ENCODE results near the gene DDX49.
"Not testable (repeated sequence)": the region's sequence is repeated elsewhere in the genome, so short reads cannot be mapped to it uniquely, and the experiment has no call there.

Gene DDX49

GRCh38 chr19:18900700-18901481, 18.6 kb upstream of the DDX49 start:
- peaks cover 6% of the 10 kb centered on the region for H3K4me1 Mint-ChIP-seq (ENCODE audit: low read depth)
- no peak overlapping the region for H3K4me3 Mint-ChIP-seq
- H3K36me3 Mint-ChIP-seq (ENCODE audit: low read depth): peaks cover 82% of the 10 kb centered on the region
- intact Hi-C loops (cut with micrococcal nuclease): no loop called here
- H3K9me3 Mint-ChIP-seq: no peaks in the 10 kb centered on the region
- H3K27me3 Mint-ChIP-seq: peaks cover 19% of the 10 kb centered on the region
- H3K27ac Mint-ChIP-seq: no peak overlapping the region

- H3K27ac Mint-ChIP-seq: no peak overlapping the region
Observed at GRCh38 chr19:18901491-18901890, 18.0 kb upstream of the DDX49 start.

GRCh38 chr19:18902519-18902918, 17.0 kb upstream of the DDX49 start:
- peaks cover 95% of the 10 kb centered on the region for H3K36me3 Mint-ChIP-seq (ENCODE audit: low read depth)
- H3K27ac Mint-ChIP-seq; H3K9me3 Mint-ChIP-seq; H3K4me1 Mint-ChIP-seq (ENCODE audit: low read depth); H3K4me3 Mint-ChIP-seq; H3K27me3 Mint-ChIP-seq; intact Hi-C loops (cut with micrococcal nuclease): not testable (repeated sequence)

More at GRCh38 chr19:18901491-18901890, 18.0 kb upstream of the DDX49 start:
- Mint-ChIP-seq H3K9me3 (no peaks in the 10 kb centered on the region), H3K4me1 (ENCODE audit: low read depth) (peaks cover 3% of the 10 kb centered on the region), H3K36me3 (ENCODE audit: low read depth) (peaks cover 88% of the 10 kb centered on the region), H3K4me3 (no peak overlapping the region), H3K27me3 (peaks cover 17% of the 10 kb centered on the region)
- intact Hi-C loops (cut with micrococcal nuclease): no loop called here

- H3K27me3 Mint-ChIP-seq: no peaks in the 10 kb centered on the region
- H3K36me3 Mint-ChIP-seq (ENCODE audit: low read depth): peaks cover 97% of the 10 kb centered on the region
- H3K4me3 Mint-ChIP-seq: no peak overlapping the region
- H3K27ac Mint-ChIP-seq: no peak overlapping the region
- intact Hi-C loops (cut with micrococcal nuclease): no loop called here
- H3K9me3 Mint-ChIP-seq: no peaks in the 10 kb centered on the region
- no peaks in the 10 kb centered on the region for H3K4me1 Mint-ChIP-seq (ENCODE audit: low read depth)
Observed at GRCh38 chr19:18903156-18904037, 16.1 kb upstream of the DDX49 start.

GRCh38 chr19:18904334-18905057, 15.0 kb upstream of the DDX49 start:
- Mint-ChIP-seq H3K36me3 (ENCODE audit: low read depth) (peaks cover 97% of the 10 kb centered on the region), H3K27me3 (no peaks in the 10 kb centered on the region), H3K27ac (no peak overlapping the region), H3K9me3 (no peaks in the 10 kb centered on the region), H3K4me3 (no peak overlapping the region), H3K4me1 (ENCODE audit: low read depth) (no peaks in the 10 kb centered on the region)
- intact Hi-C loops (cut with micrococcal nuclease): no loop called here

- H3K9me3 Mint-ChIP-seq: no peaks in the 10 kb centered on the region
- intact Hi-C loops (cut with micrococcal nuclease): no loop called here
- H3K27me3 Mint-ChIP-seq: no peaks in the 10 kb centered on the region
- peaks cover 97% of the 10 kb centered on the region for H3K36me3 Mint-ChIP-seq (ENCODE audit: low read depth)
- H3K4me1 Mint-ChIP-seq (ENCODE audit: low read depth): no peaks in the 10 kb centered on the region
- no peak overlapping the region for H3K4me3 Mint-ChIP-seq
- H3K27ac Mint-ChIP-seq: no peak overlapping the region
Observed at GRCh38 chr19:18905058-18905456, 14.5 kb upstream of the DDX49 start.

DNA sequence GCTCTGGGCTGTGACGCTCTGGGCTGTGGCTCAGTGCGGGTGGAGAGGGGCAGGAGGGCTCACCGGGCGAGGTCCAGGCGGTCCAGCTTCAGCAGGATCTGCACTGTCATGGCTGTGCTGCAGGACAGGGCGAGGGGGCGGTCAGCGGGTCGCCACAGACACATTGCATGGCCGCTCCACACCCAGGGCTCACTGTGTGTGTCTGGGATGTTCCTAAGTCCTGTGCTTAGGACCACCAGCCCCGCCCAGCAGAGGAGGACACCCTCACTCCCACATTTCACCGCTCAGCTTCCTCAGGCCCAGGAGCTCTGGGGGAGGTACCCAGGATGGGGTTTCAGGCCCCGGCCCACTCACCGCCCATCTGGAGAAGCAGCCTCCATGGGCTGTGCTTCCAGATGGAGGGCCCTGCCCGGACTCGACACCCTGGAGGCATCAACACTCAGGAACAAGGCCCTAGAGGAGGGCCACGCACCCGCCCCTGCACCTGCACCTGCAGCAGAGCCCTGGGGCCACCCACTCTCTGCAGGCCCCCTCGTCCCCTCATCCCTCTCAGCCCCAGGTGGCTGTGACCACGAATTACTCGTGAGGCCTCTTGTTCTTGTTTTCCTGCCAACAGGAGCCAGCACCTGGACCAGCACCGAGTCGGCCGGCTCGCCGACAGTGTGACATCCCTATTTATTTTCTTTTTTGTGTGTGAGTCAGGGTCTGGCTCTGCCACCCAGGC, 13.8 kb upstream of the DDX49 start:
- H3K4me1 Mint-ChIP-seq (ENCODE audit: low read depth): no peaks in the 10 kb centered on the region
- intact Hi-C loops (cut with micrococcal nuclease): no loop called here
- H3K27ac Mint-ChIP-seq: no peak overlapping the region

DNA sequence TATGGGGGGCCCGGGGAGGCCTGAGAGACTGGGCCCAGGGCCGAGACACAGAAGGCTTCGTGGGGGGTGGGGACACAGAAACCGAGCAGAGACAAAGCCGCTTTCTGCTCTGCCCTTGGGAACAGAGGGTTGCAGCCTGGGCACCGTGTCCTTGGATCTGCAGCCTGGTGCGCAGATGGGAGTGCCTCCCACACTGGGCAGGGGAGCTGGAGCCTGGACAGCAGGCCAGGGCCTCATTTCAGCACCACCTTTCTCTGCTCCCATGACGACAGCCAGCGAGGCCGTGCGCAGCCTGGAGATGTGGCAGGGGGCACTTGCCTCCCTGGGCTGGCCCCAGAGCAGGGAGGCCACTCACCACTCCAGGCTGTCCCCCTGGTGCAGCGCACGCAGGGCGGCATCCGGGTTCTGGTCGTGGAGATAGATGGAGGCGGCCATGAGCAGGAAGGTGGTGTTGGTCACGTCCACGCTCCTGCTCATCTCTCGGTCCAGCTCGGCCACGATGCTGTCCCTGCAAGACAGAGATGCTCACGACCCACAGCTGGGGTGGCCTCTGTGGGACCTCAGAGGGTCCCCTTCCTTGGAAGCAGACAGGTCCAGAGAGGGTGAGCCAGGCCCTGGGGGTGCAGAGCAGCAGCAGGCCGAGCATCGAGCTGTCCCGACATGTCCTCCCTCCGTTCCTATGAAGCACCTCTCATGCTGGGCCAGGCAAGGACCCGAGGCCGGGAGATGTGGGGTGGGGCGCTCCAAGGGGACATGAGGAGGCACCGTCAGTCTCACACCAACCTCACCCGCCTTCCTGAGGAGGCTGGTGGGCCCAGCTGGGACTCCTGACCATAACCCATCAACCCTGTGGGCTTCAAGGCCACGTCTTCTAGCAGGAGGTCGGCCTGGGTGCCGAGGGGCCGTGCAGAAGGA, 12.7 kb upstream of the DDX49 start:
- Mint-ChIP-seq H3K27me3 (no peaks in the 10 kb centered on the region), H3K4me3 (no peak overlapping the region), H3K36me3 (ENCODE audit: low read depth) (peaks cover 97% of the 10 kb centered on the region), H3K9me3 (no peaks in the 10 kb centered on the region), H3K4me1 (ENCODE audit: low read depth) (no peaks in the 10 kb centered on the region), H3K27ac (no peak overlapping the region)
- intact Hi-C loops (cut with micrococcal nuclease): no loop called here

More for the DNA sequence above, 13.8 kb upstream of the DDX49 start:
- Mint-ChIP-seq H3K27me3 (no peaks in the 10 kb centered on the region), H3K36me3 (ENCODE audit: low read depth) (peaks cover 97% of the 10 kb centered on the region), H3K4me3 (no peak overlapping the region), H3K9me3 (no peaks in the 10 kb centered on the region)

DNA sequence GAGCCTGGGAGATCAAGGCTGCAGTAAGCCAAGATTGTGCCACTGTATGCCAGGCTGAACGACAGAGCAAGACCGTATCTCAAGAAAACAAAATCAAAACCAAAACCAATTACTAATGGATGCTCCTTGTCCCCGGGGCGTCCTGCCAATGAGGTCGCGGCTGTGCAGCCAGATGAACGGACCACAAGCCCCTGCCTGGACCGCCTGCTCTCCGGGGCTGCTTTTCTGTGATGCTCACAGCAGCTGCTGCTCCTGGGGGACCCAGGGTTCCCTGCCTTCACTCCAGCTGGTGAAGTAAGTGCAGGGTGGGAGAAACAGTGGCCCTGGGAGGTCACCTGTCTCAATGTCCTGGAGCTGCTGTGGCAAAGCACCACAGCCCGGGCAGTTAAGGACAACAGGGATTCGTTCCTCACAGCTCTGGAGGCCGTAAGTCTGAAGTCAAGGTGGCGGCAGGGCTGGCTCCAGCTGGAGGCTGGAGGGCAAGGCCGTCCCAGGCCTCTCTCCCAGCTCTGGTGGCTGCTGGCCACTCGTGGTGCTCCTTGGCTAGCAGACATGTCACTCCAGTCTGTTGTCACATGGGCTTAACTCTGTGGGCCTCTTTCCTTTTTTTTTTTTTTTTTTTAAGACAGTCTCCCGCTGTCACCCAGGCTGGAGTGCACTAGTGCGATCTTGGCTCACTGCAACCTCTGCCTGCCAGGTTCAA, 10.4 kb upstream of the DDX49 start:
- Mint-ChIP-seq H3K4me3 (no peak overlapping the region), H3K4me1 (ENCODE audit: low read depth) (no peaks in the 10 kb centered on the region), H3K9me3 (no peaks in the 10 kb centered on the region), H3K27me3 (no peaks in the 10 kb centered on the region), H3K36me3 (ENCODE audit: low read depth) (peaks cover 99% of the 10 kb centered on the region), H3K27ac (no peak overlapping the region)
- intact Hi-C loops (cut with micrococcal nuclease): no loop called here

GRCh38 chr19:18910010-18910409, 9.5 kb upstream of the DDX49 start:
- H3K4me3 Mint-ChIP-seq: no peak overlapping the region
- peaks cover 99% of the 10 kb centered on the region for H3K36me3 Mint-ChIP-seq (ENCODE audit: low read depth)
- H3K27me3 Mint-ChIP-seq: no peaks in the 10 kb centered on the region
- H3K9me3 Mint-ChIP-seq: no peaks in the 10 kb centered on the region
- H3K27ac Mint-ChIP-seq: no peak overlapping the region
- intact Hi-C loops (cut with micrococcal nuclease): no loop called here
- peaks cover 2% of the 10 kb centered on the region for H3K4me1 Mint-ChIP-seq (ENCODE audit: low read depth)

DNA sequence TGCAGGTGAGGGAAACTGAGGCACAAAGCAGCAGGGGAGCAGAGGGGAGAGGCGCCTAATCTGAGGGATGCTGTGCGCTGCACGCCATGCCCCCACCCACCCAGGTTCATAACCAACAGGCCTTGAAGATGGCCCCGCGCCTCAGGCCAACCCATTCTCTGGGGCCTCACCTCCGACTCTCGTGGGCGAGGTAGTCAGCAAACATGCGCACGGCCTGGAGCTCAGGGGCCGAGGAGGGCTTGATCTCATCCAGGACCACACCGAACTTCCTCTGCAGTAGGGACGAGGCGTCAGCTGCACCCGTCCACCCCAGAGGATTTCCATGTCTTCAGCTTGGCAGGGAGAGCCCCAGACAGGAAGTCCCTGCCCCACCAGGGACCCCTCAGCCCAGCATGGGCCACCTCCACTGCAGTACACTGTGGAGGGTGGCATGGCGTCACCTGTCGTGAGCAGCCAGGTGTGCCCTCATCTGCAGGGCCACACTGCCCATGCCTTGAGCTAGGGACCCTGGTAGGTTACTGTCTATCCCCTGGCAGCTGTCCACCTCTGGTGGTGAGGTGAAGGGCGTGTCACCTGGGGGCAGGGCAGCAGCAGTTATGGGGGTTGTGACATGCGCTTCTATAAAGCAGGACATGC, 8.6 kb upstream of the DDX49 start:
- H3K36me3 Mint-ChIP-seq (ENCODE audit: low read depth): peaks cover 99% of the 10 kb centered on the region
- peaks cover 5% of the 10 kb centered on the region for H3K4me1 Mint-ChIP-seq (ENCODE audit: low read depth)
- intact Hi-C loops (cut with micrococcal nuclease): no loop called here
- peak overlapping the region; percentile 6 for H3K27ac Mint-ChIP-seq
- no peaks in the 10 kb centered on the region for H3K27me3 Mint-ChIP-seq
- H3K4me3 Mint-ChIP-seq: no peak overlapping the region
- H3K9me3 Mint-ChIP-seq: no peaks in the 10 kb centered on the region

GRCh38 chr19:18912933-18913332, 6.6 kb upstream of the DDX49 start:
- H3K36me3 Mint-ChIP-seq (ENCODE audit: low read depth): peaks cover 96% of the 10 kb centered on the region
- no peak overlapping the region for H3K27ac Mint-ChIP-seq
- intact Hi-C loops (cut with micrococcal nuclease): no loop called here
- H3K27me3 Mint-ChIP-seq: no peaks in the 10 kb centered on the region
- no peak overlapping the region for H3K4me3 Mint-ChIP-seq
- H3K4me1 Mint-ChIP-seq (ENCODE audit: low read depth): peaks cover 21% of the 10 kb centered on the region
- H3K9me3 Mint-ChIP-seq: no peaks in the 10 kb centered on the region
